ENCODE results near the gene ACTN1.

ACTN1 gene

DNA sequence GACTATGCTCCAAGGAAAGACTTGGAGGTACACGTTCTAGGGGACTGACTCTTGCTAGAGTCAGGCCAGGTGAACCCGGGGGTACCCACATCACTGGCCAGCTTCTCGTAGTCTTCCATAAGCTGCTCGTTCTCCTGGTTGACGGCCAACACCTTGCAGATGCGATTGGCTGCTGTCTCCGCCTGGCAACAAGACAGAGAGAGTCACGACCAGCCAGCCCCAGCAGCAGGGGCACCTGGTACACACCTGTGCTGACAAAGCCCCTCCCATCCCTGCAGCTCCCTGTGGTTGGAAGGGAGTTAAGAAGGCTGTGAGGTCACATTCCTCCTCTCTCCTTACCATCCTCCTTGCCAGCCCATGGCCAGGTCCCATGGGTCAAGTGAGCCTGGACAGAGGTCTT lies 85.5 kb downstream of the ACTN1 start:
- in situ Hi-C loops (cut with MboI; ENCODE audit: low sequenced_read_pairs), result no loop called here

DNA sequence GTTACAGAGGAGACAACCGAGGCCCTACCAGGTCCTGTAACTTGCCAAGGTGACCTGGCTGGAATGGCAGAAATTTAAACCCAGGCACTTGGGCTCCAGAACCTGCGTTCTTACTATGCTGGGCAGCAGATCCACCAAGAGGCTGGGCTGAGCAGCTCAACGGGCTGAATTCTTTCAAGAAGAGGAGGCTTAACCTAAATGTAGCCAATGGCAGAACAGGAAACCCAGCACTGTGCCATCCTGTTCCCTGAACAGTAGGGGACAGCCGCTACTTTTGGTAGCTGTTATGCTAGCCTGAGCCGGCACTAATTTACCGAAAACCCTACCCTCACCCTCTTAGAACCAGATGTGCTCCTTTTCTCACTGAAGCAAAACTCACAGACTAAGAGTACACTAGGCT lies 86.1 kb downstream of the ACTN1 start:
- in situ Hi-C loops (cut with MboI; ENCODE audit: low sequenced_read_pairs), result no loop called here

DNA sequence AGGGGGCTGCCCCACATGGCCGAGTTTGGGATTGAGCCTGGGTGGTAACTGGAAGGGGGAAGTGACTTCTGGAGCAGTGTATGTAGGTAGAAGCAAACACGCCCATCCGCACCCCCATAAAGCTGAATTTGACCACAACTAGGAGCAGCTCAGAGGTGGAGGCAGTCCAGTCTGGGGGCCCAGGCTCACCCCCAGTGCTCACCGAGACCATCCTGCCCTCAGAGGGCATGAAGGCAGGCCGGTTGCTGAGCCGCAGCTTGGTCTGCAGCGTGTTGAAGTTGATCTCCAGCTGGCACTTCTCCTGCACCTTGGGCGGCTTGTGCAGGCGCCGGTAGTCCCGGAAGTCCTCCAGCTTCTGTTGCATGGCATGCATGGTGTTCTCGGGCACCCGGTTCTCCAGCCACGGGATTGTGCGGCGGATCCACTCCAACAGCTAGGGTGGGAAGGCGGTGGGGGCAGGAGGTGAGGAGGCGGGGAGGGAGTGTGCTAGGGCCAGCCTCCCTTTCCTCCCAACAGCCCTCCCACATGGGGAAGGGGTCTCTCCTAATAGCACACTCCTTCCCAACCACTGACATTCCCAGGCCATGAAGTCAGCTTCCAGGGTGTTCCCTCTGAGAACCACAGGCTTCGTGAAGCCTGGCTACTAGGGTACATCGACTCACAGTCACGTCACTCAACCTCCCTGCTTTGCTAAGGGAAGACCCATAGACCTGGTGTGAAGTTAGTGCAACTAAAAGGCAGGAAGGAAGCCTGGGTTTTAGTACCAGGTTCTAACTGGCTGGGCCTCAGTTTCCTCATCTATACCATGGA lies 87.0 kb downstream of the ACTN1 start:
- in situ Hi-C loops (cut with MboI; ENCODE audit: low sequenced_read_pairs), result no loop called here

DNA sequence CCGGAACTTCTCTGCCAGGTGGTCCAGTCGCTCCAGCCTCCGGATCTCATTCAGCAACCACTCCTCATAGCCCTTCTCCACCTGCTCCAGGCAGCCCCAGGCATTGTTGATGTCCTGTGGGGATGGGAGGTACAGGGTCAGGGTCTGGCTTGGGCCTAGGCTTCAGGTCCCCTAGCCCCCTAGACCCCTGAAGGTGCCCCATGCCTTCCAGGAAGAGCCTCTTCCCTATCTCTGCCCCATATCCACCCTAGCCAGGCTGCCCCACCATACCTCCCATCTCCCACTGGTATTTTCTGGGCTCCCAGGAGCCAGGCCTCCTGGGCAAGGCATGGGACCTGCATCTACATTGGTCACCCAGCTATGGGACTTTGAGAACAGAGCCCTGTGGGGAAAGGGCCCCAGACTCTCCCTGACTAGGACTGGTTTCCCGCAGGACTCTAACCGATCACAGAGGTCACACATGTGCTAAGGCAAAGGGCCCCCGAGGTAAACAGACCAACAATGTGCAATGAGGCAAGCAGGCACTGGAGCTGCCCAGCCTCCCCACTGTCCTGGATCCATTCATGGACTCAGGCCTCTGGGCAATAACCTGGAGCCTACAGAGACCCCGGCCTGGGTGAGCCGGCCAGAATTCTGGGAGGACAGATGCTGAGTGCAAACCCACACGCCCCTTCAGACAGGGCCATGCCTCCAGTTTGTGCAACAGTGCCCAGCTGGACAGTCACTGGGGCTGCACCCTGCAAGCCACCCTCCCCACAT lies 88.8 kb downstream of the ACTN1 start:
- in situ Hi-C loops (cut with MboI; ENCODE audit: low sequenced_read_pairs), result no loop called here

DNA sequence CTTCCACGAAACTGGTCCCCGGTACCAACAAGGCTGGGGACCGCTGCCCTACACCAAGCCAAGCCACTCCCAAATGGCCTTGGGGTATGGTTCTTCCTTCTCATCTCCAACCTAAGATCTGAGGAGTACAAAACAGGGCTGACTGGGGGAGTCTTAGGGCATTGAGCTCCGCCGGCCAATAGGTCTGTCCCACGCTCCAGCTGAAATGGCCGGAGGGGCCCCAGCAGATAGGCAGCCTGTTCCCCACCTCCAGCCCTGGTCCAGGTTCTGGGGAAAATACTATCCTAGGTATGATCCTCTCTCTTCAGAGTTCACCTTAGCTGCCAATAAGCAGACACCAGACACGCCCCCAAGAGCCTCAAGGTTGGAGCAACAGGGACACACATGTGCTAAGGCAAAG lies 90.2 kb downstream of the ACTN1 start:
- in situ Hi-C loops (cut with MboI; ENCODE audit: low sequenced_read_pairs), result no loop called here

DNA sequence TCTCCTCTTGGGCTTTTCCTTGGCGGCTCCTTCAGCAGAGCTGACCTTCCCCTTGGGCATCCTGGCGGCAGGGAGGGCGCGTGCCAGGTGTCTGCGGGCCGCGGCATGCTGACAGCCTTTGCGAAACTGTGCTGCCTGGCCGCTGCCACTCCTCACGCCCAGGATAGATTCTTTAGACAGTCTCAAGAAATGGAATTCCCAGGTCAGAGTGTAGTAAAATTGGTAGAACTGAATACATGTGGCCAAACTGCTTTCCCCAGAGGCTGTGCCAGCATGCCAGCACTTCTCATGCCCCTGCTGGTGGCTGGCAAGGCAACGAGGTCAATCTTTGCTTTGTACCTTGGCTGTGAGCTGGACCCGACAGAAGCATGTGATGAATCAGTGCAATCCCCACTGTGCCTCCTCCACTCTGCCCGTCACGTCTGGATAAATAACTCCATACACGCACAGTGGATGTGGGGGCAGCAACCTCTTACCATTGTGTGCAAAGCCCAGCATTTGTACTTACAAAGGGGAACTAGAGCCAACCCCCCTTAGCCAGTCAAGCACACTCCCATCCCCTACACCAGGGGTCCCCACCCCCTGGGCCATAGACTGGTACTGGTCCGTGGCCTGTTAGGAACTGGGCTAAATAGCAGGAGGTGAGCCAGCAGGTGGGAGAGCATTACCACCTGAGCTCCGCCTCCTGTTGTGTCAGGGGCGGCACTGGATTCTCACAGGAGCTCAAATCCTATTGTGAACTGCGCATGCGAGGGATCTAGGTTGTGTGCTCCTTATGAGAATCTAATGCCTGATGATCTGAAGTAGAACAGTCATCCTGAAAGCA lies 90.9 kb downstream of the ACTN1 start:
- in situ Hi-C loops (cut with MboI; ENCODE audit: low sequenced_read_pairs), result no loop called here

DNA sequence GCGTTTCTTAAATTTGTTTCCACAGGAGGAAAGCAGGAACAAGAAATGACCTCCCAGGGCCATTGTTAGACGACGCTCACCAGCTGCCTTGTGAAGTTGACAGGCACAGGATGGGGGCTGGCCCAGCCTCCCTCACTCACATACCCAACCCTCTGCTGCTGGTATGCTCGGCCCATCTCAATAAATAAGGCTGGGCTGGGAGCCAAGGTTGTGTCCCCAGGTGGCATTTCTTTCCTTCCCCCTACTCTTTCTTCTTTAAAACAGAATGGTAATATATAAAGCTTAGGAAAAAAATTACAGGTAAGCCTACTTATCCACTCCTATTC lies 93.0 kb downstream of the ACTN1 start:
- in situ Hi-C loops (cut with MboI; ENCODE audit: low sequenced_read_pairs), result no loop called here

DNA sequence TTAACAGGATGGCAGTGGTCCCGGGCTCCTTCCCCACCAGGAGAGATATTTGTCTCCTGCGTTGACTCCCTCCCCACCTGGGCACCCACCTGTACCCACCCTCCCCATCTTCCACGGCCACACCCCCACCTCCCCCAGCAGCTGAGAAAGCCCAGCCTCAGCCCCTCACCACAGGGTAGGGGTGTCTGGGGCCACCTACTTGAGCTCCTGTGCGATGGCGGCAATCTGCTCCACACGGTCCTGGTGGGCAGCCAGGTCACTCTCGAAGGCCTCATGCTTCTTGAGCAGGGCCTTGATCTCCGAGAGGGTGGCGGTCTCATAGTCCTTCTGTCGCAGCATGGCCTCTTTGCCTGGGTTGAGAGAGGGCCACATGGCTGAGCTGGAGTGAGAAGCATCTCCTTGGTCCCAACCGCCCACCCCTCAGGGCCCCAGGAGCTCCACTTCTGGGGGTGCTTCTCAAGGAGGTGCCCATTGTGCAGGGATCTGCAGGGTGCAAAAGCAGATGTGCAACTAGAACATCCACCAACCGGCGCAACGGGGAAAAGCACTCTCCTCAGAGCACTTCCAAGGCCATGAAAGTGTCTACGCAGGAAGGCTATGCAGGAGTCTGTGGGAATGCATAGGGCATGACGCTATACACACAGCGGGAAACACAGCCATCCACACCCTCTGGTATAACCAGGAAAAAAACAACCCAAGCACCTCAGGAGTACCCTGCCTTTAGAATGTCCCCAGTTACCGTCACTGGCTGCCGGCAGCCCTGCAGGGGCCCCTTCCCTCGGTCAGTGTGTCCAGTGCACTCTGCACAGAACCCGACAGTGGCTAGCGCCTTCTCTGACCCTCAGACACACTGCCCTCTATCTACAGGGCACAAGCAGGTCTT lies 93.6 kb downstream of the ACTN1 start:
- in situ Hi-C loops (cut with MboI; ENCODE audit: low sequenced_read_pairs), result no loop called here

DNA sequence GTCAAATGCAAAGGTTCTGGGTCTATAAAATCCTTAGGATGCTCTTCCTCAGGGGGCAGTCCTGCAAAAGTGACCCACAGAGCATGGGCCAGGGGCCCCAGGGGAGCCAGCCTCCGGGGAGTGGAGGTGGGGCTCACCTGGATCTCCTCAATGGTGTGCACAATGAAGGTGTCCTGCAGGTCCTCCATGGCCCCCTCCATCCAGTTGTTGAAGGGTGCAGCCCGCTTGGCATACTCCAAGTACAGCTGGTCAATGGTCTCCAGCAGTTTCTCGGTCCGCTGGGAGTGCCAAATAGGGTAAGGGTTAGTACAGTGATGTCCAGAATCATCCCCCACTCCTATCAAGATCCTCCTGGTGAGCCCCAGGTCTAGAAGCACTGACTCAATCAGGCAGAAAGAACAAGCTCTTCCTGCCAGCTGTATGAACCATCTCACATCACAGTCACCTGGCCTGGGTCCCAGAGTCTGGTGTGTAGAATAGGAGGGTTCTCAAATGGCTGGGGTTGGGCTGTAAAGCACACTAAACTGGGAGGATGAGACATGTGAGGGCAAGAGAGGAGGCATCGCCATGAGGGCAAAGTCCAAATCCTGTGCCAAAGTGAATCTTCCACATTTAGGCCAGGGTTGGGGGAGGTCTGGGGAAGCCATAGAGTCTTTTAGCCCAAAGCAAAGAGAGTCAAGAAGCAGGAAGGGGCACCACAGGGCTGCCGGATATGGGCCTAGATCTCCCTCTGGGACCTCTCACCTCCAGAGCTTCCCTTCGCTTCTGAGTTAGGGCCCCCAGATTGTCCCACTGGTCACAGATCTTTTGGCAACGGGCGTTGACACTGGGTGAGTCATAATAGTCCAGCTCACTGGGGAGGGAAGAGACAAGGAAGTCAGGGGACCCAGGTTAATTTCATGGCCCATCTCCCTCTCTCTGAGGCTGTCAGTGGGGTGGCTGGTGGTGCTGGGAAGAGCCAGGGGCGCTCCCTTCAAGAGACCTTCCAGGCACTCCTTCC lies 94.8 kb downstream of the ACTN1 start:
- in situ Hi-C loops (cut with MboI; ENCODE audit: low sequenced_read_pairs), result no loop called here

DNA sequence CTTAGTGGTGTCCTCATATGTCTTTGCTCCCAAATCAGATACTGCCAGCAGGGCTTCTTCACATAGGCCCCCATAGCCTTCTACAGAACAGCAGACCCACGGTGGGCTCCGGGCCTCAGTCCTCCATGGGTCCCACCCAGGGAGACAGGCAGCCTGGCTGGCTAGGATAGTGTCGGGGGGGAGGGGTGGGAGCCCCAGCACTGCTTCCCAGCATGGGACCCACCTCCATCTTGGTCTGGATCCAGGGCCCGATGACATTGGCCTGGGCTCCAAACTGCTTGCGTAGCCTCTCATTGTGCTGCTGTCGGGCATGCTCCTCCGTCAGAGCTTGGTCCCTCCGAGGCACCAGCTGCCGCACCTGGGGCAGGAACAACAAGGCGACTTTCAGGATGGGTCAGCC lies 96.9 kb downstream of the ACTN1 start:
- in situ Hi-C loops (cut with MboI; ENCODE audit: low sequenced_read_pairs), result no loop called here

DNA sequence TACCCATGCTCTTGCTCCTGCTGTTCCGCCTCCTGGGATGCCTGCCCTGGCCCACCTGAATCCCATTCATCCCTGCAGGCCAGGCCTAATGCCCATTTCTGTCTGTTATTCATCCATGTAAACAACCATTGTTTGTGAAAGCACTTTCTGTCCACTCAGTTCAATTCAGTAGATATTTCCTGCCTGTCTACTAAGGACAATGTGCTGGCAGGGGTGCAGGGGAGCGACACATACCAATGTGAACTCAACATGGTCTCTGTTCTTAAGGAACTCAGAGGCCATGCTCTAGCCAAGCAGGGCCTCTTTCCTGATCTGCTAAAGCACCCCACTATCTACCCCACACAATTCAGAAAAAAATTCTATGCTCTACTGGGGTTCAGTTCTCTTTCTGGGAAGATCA lies 97.7 kb downstream of the ACTN1 start:
- in situ Hi-C loops (cut with MboI; ENCODE audit: low sequenced_read_pairs), result no loop called here

DNA sequence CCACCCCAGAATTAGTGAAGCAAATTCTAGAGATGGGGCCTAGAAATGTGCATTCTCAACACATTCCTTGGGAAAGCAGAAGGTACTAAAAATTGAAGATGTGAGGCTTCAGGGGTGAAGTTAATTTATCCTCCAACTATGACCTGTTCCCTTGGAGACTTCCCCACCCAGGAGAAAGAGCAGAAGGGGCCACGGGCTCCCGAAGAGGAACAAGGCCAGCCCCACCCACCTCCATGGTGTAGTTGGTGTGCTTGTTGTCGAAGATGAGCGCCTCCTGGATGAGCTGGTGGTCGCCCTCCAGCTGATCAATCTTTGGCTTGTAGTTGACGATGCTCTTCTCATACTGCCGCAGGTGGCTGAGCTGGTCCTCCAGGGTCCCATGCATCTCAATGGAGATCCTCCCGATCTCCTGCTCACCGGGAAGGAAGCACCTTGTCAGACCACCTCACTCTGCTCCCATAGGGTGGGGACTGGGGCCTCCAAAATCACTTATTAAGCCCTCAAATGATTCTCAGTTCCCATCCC lies 98.5 kb downstream of the ACTN1 start:
- in situ Hi-C loops (cut with MboI; ENCODE audit: low sequenced_read_pairs), result no loop called here

DNA sequence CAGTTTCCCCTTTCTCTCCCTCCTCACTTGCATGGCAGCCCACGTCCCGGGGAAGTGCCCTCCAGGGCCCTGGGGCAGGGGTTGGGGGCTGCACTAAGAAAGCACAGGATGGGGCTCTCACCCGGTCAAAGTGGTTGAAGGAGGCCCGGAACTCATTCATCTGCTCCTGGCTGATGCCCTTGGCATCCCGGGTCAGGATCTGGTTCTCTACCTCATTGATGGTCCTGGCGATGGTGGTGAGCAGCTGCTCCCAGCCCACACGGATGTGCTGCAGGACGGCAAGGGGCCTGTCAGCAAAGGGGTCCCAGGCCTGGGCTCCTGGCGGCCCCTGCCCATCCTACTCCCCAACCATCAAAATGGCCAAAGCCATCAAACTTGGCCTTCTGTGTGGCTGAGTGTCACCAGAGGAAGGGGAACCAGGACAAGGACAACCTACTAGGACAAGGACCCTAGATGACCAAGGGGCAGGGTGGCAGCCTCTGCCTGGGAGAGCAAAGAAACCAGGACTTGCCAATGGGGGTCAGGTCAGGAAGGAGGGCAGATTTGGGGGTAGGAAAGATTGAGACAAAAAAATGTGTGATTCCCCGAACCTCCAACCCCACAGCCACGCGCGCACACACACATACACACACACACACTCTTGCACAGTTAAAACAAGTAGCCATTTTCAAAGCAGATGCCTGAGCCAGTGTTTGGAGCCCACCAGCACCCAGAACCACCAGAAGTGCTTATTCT lies 99.1 kb downstream of the ACTN1 start:
- in situ Hi-C loops (cut with MboI; ENCODE audit: low sequenced_read_pairs), result no loop called here

DNA sequence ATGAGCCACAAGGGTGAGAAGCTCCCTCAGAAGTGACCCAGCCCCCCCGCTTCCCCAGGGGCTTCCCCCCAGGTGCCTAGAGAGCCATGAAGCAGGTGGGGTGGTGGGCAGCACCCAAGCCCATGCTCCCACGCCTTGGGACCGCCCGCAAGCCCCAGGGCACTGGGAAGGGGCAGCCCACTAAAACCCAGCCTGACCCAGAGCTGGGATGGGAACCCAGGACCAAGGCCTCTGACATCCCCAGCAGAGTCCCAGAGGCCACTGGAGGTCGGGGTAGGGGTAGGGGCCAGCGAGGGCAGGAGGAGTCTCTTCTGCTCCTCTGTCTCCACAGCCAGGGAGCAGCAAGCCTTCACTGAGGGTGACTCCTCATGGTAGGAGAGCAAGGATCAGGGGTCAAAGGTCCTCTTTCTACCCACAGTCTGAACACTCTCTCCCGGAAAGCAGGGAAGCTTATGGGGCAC lies 99.8 kb downstream of the ACTN1 start:
- in situ Hi-C loops (cut with MboI; ENCODE audit: low sequenced_read_pairs), result no loop called here

DNA sequence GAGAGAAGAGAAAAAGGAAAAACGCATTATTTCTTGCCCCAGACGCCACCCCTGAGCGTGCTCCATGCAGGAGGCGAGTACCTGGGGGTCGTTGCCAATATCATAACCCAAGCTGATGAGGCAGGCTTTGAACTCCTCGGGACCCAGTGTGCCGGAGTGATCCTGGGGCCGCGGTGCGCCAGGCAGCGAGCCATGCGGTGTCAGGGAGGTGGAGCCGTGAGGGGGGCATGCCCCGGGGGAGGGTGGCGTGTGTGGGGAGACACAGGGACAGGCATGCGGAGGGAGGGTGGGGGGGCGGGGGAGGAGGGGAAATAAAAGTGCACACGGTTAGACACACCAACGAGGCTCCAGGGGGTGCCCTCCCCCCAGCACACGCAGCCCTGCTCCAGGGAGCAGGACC lies 100.2 kb downstream of the ACTN1 start:
- in situ Hi-C loops (cut with MboI; ENCODE audit: low sequenced_read_pairs), result no loop called here

DNA sequence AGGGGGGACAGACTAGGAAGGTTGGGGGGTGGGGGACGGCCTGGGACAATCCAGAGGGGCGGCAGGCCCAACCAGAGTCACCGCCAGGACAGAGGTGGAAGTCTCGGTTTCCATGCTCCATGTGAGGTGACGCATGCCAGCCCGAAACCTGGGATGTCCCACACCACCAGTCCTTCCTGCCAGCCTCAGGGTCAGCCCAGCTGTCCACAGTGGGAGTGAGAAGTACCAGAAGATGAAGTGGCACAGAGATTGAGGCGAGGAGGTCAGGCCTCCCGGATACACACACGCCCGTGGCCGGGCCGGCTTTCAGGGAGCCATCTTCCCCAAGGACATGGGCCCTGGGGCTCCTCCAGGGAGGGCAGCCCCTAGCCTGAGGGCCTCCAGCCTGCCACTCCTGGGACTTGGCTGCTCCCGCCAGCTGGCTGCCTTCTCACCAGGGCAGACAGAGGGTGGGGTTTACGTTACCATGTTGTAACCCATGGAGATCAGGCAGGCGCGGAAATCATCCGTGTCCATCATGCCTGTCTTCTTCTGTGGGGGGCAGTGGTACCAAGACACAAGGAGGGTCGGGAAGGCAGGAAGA lies 101.0 kb downstream of the ACTN1 start:
- in situ Hi-C loops (cut with MboI; ENCODE audit: low sequenced_read_pairs), result no loop called here

DNA sequence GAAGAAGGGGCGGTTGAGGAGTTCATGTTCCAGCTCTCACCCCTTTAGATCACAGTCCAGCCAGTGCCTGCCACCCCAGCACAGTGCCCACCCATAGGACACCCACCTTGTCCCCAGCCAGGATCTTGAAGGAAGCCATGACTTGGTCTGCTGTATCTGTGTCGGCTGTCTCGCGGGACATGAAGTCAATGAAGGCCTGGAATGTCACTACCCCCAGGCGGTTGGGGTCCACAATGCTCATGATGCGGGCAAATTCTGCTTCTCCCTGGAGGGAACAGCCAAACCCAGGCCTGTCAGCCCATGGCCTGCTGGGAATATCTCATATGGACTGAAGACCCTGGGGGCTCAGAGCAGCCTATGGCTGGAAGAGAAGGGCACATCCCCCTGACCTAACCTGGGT lies 102.1 kb downstream of the ACTN1 start:
- in situ Hi-C loops (cut with MboI; ENCODE audit: low sequenced_read_pairs), result no loop called here

DNA sequence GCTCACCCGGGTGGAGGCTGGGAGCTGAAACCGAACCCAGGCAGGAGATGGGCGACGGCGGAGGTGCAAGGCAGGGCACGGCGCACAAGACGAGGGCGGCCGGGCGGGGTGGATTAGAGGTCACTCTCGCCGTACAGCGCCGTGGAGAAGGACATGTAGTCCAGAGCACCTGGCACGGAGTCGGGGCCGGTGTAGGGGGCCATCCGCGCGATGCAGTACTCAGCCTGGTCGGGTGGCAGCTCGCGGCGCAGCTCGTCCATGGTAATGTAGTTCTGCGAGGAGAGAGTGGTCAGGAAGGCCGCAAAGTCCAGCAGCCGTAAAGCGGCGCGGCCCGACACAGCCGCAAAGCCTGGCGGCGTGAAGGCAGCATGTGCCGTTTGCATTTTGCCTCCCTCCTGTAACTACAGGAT lies 104.4 kb downstream of the ACTN1 start:
- in situ Hi-C loops (cut with MboI; ENCODE audit: low sequenced_read_pairs), result loop anchor here (25.0 kb wide), 1 partner anchor 588 kb away; no protein-coding TSS in a partner anchor

Measured in HL-60/S4 (cell line).